Naive B cell (primary cell): ENCODE results near the gene SERINC5. TPM values are rescaled to one million over a fixed set of nuclear protein-coding genes. Genes with fewer than 3 reads are reported as not detected.
A peak's percentile ranks its signal among the peaks of the same experiment; 100 is the strongest.
"Not testable (repeated sequence)": the region's sequence is repeated elsewhere in the genome, so short reads cannot be mapped to it uniquely, and the experiment has no call there.

ENCODE experiments used
- ATAC-seq, 2 donors: fragments of 150-1000 bp; cut with Tn5 transposase; 2 replicates each; pipeline ENCODE4 v1.10.0; 2021; ENCODE audit warnings: low read depth in 2 of 2, mild to moderate bottlenecking in 2 of 2, moderate library complexity in 2 of 2
- DNase-seq: peaks from one replicate; pipeline ENCODE4 v3.0.0; 2022
- H3K27ac Mint-ChIP-seq, 6 donors: one replicate each; pipeline ENCODE4 v1.8.0; 2020 to 2022; ENCODE audit warnings: mild to moderate bottlenecking in 6 of 6, mixed read lengths in 6 of 6, moderate library complexity in 5 of 6, inconsistent platforms in 2 of 6
- H3K27me3 Mint-ChIP-seq, 3 donors: one replicate each; pipeline ENCODE4 v1.8.0; 2021 to 2022; ENCODE audit warnings: mixed read lengths in 3 of 3, mild to moderate bottlenecking in 1 of 3
- H3K36me3 Mint-ChIP-seq, 2 donors: one replicate each; pipeline ENCODE4 v1.8.0; 2020 to 2022; ENCODE audit warnings: mixed read lengths in 2 of 2, inconsistent platforms in 1 of 2, mild to moderate bottlenecking in 1 of 2
- H3K4me1 Mint-ChIP-seq, 3 donors: one replicate each; pipeline ENCODE4 v1.8.0; 2020 to 2022; ENCODE audit warnings: mixed read lengths in 3 of 3, inconsistent platforms in 1 of 3, mild to moderate bottlenecking in 1 of 3, moderate library complexity in 1 of 3
- H3K4me3 Mint-ChIP-seq, 8 donors: one replicate each; pipeline ENCODE4 v1.8.0; 2020 to 2022; ENCODE audit warnings: mild to moderate bottlenecking in 8 of 8, mixed read lengths in 8 of 8, moderate library complexity in 8 of 8, inconsistent platforms in 2 of 8
- H3K9me3 Mint-ChIP-seq, 7 donors: one replicate each; pipeline ENCODE4 v1.8.0; 2020 to 2022; ENCODE audit warnings: mixed read lengths in 7 of 7, mild to moderate bottlenecking in 5 of 7, inconsistent platforms in 2 of 7, moderate library complexity in 1 of 7
- polyA plus RNA-seq, 6 donors: library from polyadenylated mRNA; unstranded; fragments of 300-500 nt; fragmentation: Illumina TruSeq; gene quantifications; one replicate each; pipeline ENCODE4 v1.2.3, GENCODE V29; 2021; ENCODE audit warnings: low read depth in 6 of 6

Gene SERINC5
- polyA plus RNA-seq, 6 donors from 2014 or later, result 1.4 to 4.0 (median 2.8) TPM

DNA sequence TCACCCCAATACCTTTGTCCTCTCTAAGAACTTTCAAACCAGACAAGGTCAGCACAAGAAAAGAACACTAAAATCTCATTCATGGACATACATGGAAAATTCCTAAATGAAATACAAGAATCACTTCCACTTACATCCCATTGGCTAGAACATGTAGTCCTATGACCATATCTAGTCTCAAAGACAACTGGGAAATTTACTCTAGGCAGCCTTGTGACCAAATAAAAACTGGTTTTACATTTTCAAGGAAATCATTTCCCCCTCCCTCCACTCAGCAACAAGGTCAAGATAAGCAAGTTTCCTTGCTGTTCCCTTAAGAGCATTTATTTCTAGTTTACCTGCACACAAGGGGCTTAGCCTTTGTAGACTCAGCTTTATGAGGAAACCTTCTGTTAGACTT is 20.3 kb upstream of the SERINC5 start:
- no peak overlapping the region for H3K4me3 Mint-ChIP-seq
- ATAC-seq, result no peak

DNA sequence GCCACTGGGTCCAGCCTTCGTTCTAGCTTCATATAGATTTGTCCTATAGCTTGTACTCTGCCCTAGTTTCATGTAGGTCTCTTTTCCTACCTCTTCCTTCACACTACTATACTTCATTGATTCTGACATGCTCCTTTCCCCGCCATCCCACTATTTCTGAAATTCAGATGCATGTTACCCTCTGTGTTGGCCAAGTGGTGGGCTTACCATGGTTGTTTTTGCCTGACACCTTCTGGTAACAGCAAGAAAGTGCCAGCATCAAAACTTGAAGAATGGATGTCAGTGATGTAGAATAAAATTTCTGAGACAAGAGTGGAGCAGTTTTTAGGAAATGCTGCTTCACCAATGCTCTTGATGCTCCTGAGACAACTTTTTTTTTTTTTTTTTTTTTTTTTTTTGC is 19.5 kb upstream of the SERINC5 start:
- no peaks in the 10 kb centered on the region for H3K27me3 Mint-ChIP-seq
- ATAC-seq (no peak), DNase-seq (no peak)
- no peaks in the 10 kb centered on the region for H3K9me3 Mint-ChIP-seq
- no peak overlapping the region for H3K4me3 Mint-ChIP-seq
- peaks cover under 1 to 5% (median 2%) of the 10 kb centered on the region in 3 donors for H3K4me1 Mint-ChIP-seq
- H3K27ac Mint-ChIP-seq, result no peak overlapping the region
- H3K36me3 Mint-ChIP-seq, result no peaks in the 10 kb centered on the region

More for the DNA sequence above, 20.3 kb upstream of the SERINC5 start:
- DNase-seq, result no peak
- Mint-ChIP-seq H3K36me3 (no peaks in the 10 kb centered on the region), H3K9me3 (no peaks in the 10 kb centered on the region), H3K4me1 (no peaks in the 10 kb centered on the region), H3K27ac (no peak overlapping the region), H3K27me3 (no peaks in the 10 kb centered on the region)

GRCh38 chr5:80270543-80270942 is 14.7 kb upstream of the SERINC5 start:
- peak overlapping the region in 1 of 8 donors; percentile 25 for H3K4me3 Mint-ChIP-seq
- peak overlapping the region in 1 of 6 donors; percentile 74 for H3K27ac Mint-ChIP-seq
- H3K4me1 Mint-ChIP-seq, result peaks cover 8 to 12% (median 9%) of the 10 kb centered on the region in 3 donors
- ATAC-seq, H3K36me3 Mint-ChIP-seq, H3K9me3 Mint-ChIP-seq, DNase-seq, H3K27me3 Mint-ChIP-seq: not testable (repeated sequence)

GRCh38 chr5:80269991-80270438 is 14.2 kb upstream of the SERINC5 start:
- H3K9me3 Mint-ChIP-seq, result no peaks in the 10 kb centered on the region
- ATAC-seq (no peak), DNase-seq (no peak)
- H3K27me3 Mint-ChIP-seq, result no peaks in the 10 kb centered on the region
- peaks cover 8 to 12% (median 9%) of the 10 kb centered on the region in 3 donors for H3K4me1 Mint-ChIP-seq
- peak overlapping the region in 3 of 8 donors; percentile 1 to 35 (median 25) for H3K4me3 Mint-ChIP-seq
- peak overlapping the region in 1 of 6 donors; percentile 81 for H3K27ac Mint-ChIP-seq
- no peaks in the 10 kb centered on the region for H3K36me3 Mint-ChIP-seq

GRCh38 chr5:80268916-80269315 is 13.1 kb upstream of the SERINC5 start:
- H3K4me1 Mint-ChIP-seq, result peaks cover 8 to 12% (median 9%) of the 10 kb centered on the region in 3 donors
- H3K9me3 Mint-ChIP-seq, result no peaks in the 10 kb centered on the region
- no peaks in the 10 kb centered on the region for H3K36me3 Mint-ChIP-seq
- peak overlapping the region in 3 of 6 donors; percentile 37 to 66 (median 53) for H3K27ac Mint-ChIP-seq
- no peak for DNase-seq
- H3K4me3 Mint-ChIP-seq, result no peak overlapping the region
- H3K27me3 Mint-ChIP-seq, result no peaks in the 10 kb centered on the region
- ATAC-seq, result no peak

DNA sequence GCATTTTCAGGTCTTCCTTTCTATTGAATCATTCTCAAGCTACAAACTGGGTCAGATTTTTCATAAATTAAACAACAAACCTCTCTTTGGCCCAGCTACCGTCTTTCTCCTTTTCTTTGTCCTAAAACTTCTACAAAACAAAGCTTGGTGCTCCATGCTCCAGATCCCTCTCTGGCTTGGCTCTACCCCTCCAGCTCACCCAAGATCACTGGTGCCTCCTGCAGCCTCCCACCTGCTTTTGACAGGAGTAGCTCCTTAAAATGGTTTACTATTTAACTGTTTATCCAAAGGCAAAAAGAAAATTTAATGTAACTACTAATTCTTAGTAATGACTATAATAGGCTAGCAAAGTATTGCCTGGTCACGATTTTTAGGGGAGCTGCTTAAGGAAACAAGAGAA is 10.7 kb upstream of the SERINC5 start:
- no peak overlapping the region for H3K27ac Mint-ChIP-seq
- DNase-seq, result no peak

DNA sequence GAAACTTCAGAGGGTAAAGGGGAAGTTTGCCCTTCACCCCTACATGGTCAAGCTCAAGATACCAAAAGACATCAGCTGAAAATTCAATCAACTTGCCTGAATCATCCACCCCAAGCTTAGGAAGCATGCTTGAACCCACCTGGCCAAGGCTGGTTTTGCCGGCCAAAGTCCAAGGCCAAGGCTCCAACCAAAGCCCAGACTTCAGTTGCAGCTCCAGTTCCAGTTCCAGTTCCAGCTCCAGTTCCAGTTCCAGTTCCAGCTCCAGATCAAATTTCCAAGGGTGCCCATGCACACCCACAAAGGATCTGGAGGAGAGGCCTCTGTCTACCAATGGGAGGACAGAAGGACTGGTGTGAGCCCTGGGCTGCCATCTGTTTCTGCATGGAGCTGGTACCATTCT is 4.6 kb upstream of the SERINC5 start:
- no peaks in the 10 kb centered on the region for H3K36me3 Mint-ChIP-seq
- H3K4me1 Mint-ChIP-seq, result peaks cover 10 to 17% (median 16%) of the 10 kb centered on the region in 3 donors
- DNase-seq (no peak), ATAC-seq (no peak)
- no peaks in the 10 kb centered on the region for H3K9me3 Mint-ChIP-seq
- H3K4me3 Mint-ChIP-seq, result peak overlapping the region in 1 of 8 donors; percentile 20
- no peaks in the 10 kb centered on the region for H3K27me3 Mint-ChIP-seq
- H3K27ac Mint-ChIP-seq, result peak overlapping the region in 1 of 6 donors; percentile 44

More for the DNA sequence above, 10.7 kb upstream of the SERINC5 start:
- no peaks in the 10 kb centered on the region for H3K36me3 Mint-ChIP-seq
- H3K4me1 Mint-ChIP-seq, result peaks cover 8 to 12% (median 9%) of the 10 kb centered on the region in 3 donors
- H3K9me3 Mint-ChIP-seq, result no peaks in the 10 kb centered on the region
- no peaks in the 10 kb centered on the region for H3K27me3 Mint-ChIP-seq
- ATAC-seq, result no peak
- no peak overlapping the region for H3K4me3 Mint-ChIP-seq

DNA sequence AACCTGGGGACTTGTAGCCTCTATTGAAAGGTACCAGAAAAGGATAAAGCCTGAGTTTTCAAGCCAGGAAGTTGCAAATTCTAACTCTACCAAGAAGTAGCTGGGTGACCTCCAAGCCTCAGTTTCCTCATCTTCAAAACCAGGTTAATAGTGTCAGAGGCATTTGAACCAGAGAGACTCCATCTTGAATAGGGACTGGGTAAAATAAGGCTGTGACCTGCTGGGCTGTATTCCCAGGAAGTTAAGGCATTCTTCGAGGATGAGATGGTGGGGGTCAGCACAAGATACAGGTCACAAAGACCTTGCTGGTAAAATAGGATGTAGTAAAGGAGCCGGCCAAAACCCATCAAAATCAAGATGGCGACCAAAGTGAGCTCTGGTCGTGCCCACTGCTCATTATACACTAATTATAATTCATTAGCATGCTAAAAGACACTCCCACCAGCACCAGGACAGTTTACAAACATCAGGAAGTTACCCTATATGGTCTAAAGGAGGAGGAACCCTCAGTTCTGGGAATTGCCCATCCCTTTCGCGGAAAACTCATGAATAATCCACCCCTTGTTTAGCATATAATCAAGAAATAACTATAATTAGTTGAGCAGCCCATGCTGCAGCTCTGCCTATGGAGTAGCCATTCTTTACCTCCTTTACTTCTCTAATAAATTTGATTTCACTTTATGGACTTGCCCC is 3.8 kb upstream of the SERINC5 start:
- Mint-ChIP-seq H3K27ac (no peak overlapping the region), H3K4me1 (peaks cover 15 to 23% (median 23%) of the 10 kb centered on the region in 3 donors), H3K27me3 (no peaks in the 10 kb centered on the region), H3K4me3 (peak overlapping the region in 1 of 8 donors; percentile 56), H3K9me3 (no peaks in the 10 kb centered on the region), H3K36me3 (no peaks in the 10 kb centered on the region)
- ATAC-seq, result no peak
- DNase-seq, result no peak

- peaks cover 27 to 50% (median 38%) of the 10 kb centered on the region in 3 donors for H3K4me1 Mint-ChIP-seq
- peak overlapping the region in 4 of 6 donors; percentile 6 to 96 (median 36) for H3K27ac Mint-ChIP-seq
- no peaks in the 10 kb centered on the region for H3K36me3 Mint-ChIP-seq
Measured at GRCh38 chr5:80255431-80255810, 427 bp downstream of the SERINC5 start.

DNA sequence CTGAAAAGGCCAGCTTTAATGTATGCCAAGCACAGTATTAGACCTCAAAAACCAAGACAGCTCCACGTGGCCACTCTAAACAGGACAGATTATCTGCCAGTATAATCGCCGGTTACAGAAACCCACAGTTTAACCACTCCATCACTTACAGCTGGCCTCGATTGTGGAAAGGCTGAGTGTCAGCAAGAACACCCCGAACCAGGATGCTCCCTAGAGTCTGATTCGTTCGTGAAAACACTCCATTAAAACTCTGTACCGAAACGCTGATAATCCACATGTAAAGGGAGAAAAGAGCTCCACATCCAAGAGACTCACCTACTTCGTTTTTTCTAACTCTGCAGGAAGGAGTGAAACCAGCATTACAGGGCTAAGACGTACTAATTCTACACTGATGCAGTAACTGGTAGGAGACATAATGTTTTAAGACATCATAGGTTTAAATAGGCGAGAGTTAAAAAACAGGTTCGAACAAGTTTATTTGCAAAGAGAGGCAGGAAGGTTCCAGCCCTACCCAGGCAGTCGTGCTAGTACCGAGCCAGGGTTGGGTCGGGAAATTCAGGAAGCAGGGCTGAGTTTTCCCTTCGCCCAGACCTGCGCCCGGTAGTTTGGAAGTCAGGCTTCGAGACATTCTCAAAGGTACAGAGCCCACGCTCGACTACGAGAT is 949 bp downstream of the SERINC5 start:
- Mint-ChIP-seq H3K27me3 (no peaks in the 10 kb centered on the region), H3K27ac (peak overlapping the region in 5 of 6 donors; percentile 6 to 74 (median 34)), H3K4me1 (peaks cover 30 to 53% (median 38%) of the 10 kb centered on the region in 3 donors), H3K36me3 (no peaks in the 10 kb centered on the region), H3K4me3 (peak overlapping the region; percentile 79 to 94 (median 90)), H3K9me3 (no peaks in the 10 kb centered on the region)
- DNase-seq (peak; percentile 15), ATAC-seq (no peak)

More at GRCh38 chr5:80255431-80255810, 427 bp downstream of the SERINC5 start:
- no peak for DNase-seq
- Mint-ChIP-seq H3K4me3 (peak overlapping the region; percentile 82 to 95 (median 91)), H3K27me3 (no peaks in the 10 kb centered on the region), H3K9me3 (no peaks in the 10 kb centered on the region)
- ATAC-seq, result peak; percentile 20 to 26

DNA sequence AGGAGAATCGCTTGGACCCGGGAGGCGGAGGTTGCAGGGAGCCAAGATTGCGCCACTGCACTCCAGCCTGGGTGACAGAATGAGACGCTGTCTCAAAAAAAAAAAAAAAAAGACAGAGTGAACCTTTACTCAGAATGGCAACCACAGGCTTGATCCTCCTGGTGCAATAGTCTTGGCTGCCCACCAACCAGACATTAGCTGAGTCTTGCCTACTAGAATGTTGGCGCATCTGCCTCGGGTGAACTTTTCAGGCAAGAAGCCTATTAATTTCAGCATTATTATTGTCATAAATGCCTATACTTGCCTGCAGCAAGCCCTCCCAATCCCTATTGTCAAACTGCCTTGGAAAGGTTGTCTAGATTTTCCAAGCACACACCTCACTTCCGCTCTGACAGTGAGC is 4.2 kb downstream of the SERINC5 start:
- Mint-ChIP-seq H3K4me1 (peaks cover 38 to 63% (median 39%) of the 10 kb centered on the region in 3 donors), H3K4me3 (no peak overlapping the region), H3K27ac (no peak overlapping the region), H3K36me3 (no peaks in the 10 kb centered on the region), H3K9me3 (no peaks in the 10 kb centered on the region), H3K27me3 (no peaks in the 10 kb centered on the region)
- ATAC-seq, result no peak
- DNase-seq, result no peak

DNA sequence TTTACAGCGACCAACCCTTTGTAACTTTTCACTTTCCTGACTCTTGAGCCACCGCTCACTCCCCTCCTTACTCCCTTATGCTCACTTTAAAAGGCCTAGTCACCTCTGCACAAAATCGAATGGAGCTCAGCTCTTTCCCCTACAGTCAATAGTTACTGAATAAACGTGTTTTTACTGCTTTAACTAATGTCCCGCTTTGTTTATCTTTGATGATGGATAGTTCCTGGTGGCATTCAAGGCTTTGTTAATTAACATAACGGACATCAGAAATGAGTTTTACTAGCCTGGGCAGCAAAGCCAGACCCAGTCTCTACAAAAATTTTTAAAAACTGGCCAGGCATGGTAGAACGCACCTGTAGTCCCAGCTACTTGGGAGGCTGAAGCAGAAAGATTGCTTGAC is 5.0 kb downstream of the SERINC5 start:
- H3K27me3 Mint-ChIP-seq, result no peaks in the 10 kb centered on the region
- no peak overlapping the region for H3K4me3 Mint-ChIP-seq
- H3K27ac Mint-ChIP-seq, result no peak overlapping the region
- H3K36me3 Mint-ChIP-seq, result no peaks in the 10 kb centered on the region
- peaks cover 33 to 64% (median 35%) of the 10 kb centered on the region in 3 donors for H3K4me1 Mint-ChIP-seq
- no peak for DNase-seq
- ATAC-seq, result no peak
- H3K9me3 Mint-ChIP-seq, result no peaks in the 10 kb centered on the region

DNA sequence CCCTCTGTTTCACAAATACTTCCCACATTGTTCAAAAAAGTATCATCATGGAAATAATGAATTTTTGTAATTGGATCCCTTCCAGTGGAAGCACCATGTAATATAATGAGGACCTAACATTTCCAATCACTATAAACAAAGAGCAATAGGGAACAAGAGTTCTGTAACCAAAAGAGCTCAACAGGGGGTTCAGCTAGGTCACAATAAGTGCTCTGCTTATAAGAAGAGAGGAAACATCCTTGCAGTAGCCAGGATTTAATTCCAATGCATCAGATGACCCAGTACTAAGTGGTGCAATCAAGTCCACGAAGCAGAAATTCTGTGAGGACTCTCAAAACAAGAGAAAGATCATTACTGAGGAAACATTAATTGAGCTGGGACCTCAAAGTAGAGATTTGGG is 5.9 kb downstream of the SERINC5 start:
- peaks cover 29 to 64% (median 34%) of the 10 kb centered on the region in 3 donors for H3K4me1 Mint-ChIP-seq
- no peak for ATAC-seq
- no peak overlapping the region for H3K27ac Mint-ChIP-seq

DNA sequence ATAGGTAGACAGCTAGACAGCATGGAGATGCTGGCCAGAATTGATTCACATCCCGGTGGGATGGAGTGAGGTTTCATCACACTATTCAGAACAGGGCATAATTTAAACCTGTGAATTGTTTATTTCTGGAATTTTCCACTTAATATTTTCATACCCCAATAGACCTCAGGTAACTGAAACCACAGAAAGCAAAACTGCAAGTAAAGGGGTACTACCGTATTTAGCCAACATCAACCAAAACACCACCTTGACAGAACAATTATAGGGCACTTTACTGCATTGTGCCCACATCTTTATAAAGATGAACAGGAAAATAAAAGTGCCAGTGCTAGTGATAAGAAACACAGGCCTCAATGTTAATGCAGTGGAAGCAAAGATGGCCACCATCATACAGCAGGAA is 7.5 kb downstream of the SERINC5 start:
- no peak overlapping the region for H3K27ac Mint-ChIP-seq
- peak overlapping the region in 1 of 8 donors; percentile 9 for H3K4me3 Mint-ChIP-seq
- ATAC-seq, result no peak
- peaks cover 6 to 9% of the 10 kb centered on the region in 2 donors for H3K36me3 Mint-ChIP-seq
- DNase-seq, result no peak
- peaks cover 16 to 57% (median 28%) of the 10 kb centered on the region in 3 donors for H3K4me1 Mint-ChIP-seq
- H3K9me3 Mint-ChIP-seq, result peaks cover 0 to 7% (median 3%) of the 10 kb centered on the region in 7 donors
- no peaks in the 10 kb centered on the region for H3K27me3 Mint-ChIP-seq

More for the DNA sequence above, 5.9 kb downstream of the SERINC5 start:
- Mint-ChIP-seq H3K9me3 (peaks cover 0 to 2% (median 1%) of the 10 kb centered on the region in 7 donors), H3K36me3 (peaks cover 4% of the 10 kb centered on the region in 2 donors), H3K4me3 (peak overlapping the region in 1 of 8 donors; percentile 34), H3K27me3 (no peaks in the 10 kb centered on the region)
- no peak for DNase-seq
